GM13977 (cell line): ENCODE data around the gene DLGAP5.

Source experiments
- DNase-seq: peaks from one replicate; pipeline ENCODE4 v3.0.0; 2012; ENCODE audit warnings: low spot score
- in situ Hi-C: fragments of 300-500 bp; cut with MboI; formaldehyde crosslinking; loops from one replicate; pipeline ENCODE4 v1.12.0; 2022; ENCODE audit warnings: low sequenced_read_pairs, low pct_unique_long_range_greater_than_20kb, mixed read lengths, inconsistent platforms; ENCODE audit not compliant: unreplicated experiment
- TF ChIP-seq, protein P1 (sequence below): IDR thresholded peaks from 2 replicates; pipeline ENCODE4 v1.5.1; 2012; ENCODE audit warnings: mild to moderate bottlenecking, control low read depth; ENCODE audit not compliant: insufficient read depth; ENCODE audit errors: extremely low read depth, missing control alignments

The DLGAP5 gene

DNA sequence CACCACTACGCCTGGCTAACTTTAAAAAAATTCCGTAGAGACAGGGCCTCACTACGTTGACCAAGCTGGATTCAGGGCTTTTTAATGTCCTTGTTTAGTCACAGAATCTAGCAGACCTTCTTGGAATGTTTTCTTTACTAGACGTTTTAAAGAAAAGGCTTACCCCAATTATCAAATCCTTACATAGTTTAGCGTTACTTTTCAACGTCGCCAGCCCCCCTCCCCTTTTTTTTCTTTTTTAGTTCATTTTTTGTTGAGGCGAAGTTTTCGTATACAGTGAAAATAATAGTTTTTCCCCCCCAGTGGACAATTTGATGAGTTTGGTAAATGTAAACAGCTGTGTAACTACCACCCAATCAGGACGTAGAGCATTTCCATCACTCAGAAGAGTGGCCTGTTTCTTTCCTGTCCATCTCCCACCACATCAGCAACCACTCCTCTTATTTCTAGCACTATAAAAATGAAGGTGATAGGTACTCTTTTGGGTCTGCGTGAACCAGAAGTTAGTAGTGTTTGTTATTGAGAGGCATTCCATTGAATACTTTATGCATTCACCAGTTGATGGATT lies 753 bp upstream of the DLGAP5 start:
- TF ChIP-seq, protein P1, sequence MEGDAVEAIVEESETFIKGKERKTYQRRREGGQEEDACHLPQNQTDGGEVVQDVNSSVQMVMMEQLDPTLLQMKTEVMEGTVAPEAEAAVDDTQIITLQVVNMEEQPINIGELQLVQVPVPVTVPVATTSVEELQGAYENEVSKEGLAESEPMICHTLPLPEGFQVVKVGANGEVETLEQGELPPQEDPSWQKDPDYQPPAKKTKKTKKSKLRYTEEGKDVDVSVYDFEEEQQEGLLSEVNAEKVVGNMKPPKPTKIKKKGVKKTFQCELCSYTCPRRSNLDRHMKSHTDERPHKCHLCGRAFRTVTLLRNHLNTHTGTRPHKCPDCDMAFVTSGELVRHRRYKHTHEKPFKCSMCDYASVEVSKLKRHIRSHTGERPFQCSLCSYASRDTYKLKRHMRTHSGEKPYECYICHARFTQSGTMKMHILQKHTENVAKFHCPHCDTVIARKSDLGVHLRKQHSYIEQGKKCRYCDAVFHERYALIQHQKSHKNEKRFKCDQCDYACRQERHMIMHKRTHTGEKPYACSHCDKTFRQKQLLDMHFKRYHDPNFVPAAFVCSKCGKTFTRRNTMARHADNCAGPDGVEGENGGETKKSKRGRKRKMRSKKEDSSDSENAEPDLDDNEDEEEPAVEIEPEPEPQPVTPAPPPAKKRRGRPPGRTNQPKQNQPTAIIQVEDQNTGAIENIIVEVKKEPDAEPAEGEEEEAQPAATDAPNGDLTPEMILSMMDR: no peak
- in situ Hi-C loops: no loop called here
- DNase-seq: no peak

DNA sequence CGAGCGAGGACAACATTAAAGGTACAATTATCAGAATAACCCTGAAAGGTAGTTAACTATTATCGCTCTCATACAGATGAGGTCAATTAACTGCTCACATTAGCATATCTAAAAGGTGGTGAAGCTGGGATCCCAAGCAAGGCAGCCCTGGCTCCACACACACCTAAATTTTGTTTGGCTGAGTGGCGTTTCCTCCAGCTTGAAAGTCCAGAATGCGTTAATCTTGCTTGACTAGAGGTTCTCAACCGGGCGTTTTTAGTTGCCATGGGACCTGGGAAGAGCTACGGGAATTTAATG lies 531 bp downstream of the DLGAP5 start:
- no peak for DNase-seq
- in situ Hi-C loops: no loop called here
- TF ChIP-seq, protein P1: no peak

DNA sequence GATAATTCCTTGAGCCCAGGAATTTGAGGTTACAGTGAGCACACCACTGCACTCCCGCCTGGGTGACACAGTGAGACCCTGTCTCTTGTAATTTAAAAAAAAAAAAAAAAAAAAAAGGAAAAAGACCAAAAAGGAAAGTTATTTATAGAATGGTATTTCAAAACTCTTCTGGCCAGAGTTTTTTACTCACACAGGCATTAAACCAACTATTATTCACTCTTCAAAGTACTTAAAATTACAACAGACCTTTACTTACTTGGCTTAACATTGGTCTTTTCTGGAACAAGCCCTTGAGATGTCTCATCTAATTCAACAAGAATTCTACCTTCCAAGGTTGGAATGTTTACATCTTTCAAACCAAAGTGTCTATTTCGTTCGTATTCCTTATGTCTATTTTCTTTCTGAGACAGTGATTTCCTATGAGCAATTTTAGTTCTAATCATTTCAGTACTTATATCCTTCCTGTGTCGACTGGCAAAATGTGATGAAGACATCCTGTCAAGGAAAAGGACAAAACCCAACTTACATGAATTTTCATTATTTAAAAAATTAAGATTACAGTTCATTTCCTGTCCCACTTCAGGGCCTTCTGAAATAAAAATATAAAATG lies 2.6 kb downstream of the DLGAP5 start:
- DNase-seq: no peak
- TF ChIP-seq, protein P1: no peak
- in situ Hi-C loops: no loop called here

DNA sequence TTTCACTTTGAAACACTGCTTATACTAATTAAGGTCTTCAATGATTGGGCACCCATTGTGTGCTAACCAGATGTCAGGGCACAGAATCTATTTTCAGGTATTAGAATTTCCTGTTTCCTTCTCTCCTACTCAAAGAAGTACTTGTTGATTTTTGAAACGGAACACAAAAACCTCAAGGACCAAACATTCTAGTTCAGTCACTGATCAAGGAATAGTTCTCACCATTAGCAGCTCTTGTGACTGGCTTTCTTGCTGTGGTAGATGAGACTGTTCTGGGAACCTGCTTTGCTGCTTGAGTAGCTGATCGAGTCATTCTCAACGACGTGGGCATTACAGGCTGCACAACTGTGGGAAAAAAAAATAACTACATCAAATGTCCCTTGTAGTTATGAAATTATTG lies 11.0 kb downstream of the DLGAP5 start:
- TF ChIP-seq, protein P1: no peak
- DNase-seq: peak; percentile 57
- in situ Hi-C loops: no loop called here

DNA sequence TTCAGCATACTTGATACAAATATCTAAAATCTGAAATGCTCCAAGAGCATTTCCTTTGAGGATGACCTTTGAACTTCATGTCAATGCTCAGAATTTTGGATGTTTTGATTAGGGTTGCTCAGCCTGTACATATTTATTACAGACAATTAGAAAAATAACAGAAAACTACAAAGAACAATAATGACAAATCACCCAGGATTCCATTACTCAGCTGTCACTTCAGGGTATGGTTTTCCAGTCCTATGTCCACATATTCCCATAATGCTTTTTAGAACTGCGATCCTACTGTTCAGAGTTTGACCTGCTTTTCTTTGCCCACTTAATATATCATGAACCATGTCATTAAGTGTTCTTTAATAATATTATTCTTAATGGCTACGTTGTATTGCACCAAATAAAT lies 11.4 kb downstream of the DLGAP5 start:
- no peak for DNase-seq
- TF ChIP-seq, protein P1: no peak
- in situ Hi-C loops: no loop called here

DNA sequence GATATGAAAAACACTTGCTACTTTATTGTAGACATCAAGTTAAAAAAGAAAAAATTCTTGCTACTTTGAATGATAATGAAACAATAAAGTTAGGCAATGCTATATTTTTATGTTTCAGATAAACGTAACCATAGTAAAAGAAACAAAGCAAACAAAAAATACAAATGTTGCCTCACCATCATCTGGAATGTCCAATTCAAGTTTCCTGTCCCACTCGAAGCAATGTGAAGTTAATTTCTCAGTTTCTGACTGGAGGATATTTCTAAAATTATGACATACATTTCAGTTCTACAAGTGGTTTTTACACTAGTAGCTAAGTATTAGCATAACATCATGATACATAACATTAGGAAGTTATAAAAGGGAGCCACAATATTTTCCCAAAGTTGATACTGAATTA lies 20.9 kb downstream of the DLGAP5 start:
- TF ChIP-seq, protein P1: no peak
- DNase-seq: no peak
- in situ Hi-C loops: no loop called here
